Measurements from ENCODE around the gene COG7. TPM values are rescaled to one million over a fixed set of nuclear protein-coding genes. Genes with fewer than 3 reads are reported as not detected.

Gene COG7
- total and polyA plus RNA-seq, 2 of the 13 experiments (the other 11 are each of a cell fraction or from before 2014, with no cell fraction given), result 12.6 to 54.5 TPM

- TF ChIP-seq KIAA2018 (CRISPR knock-in tag; IDR thresholded peaks at IDR 0.05; ENCODE audit: borderline replicate concordance), result peak; percentile 97; the same call in 1 of the 2 replicates
- peak; percentile 83 for TF ChIP-seq RFX5 (IDR thresholded peaks at IDR 0.05; ENCODE audit: low read depth, low read length)
- TF ChIP-seq ZKSCAN1 (IDR thresholded peaks at IDR 0.05; ENCODE audit: low read length), result no peak; the same call in 1 of the 2 replicates
- TF ChIP-seq SAFB2 (CRISPR knock-in tag; IDR thresholded peaks at IDR 0.05; ENCODE audit: borderline replicate concordance, low read depth), result peak; percentile 97
- peak; percentile 84 for TF ChIP-seq GATAD2A (CRISPR knock-in tag; IDR thresholded peaks at IDR 0.05)
- TF ChIP-seq DMAP1 (CRISPR knock-in tag; IDR thresholded peaks at IDR 0.05), result peak; percentile 99
- peak; percentile 97; the same call in 1 of the 2 replicates for TF ChIP-seq ZNF276 (CRISPR knock-in tag; IDR thresholded peaks at IDR 0.05; ENCODE audit: low read depth)
- peak; percentile 90 for TF ChIP-seq ZNF550 (CRISPR knock-in tag; IDR thresholded peaks at IDR 0.05; ENCODE audit: borderline replicate concordance)
- TF ChIP-seq HINFP (CRISPR knock-in tag; IDR thresholded peaks at IDR 0.05; ENCODE audit: low read depth), result peak; percentile 82; the same call in 1 of the 2 replicates
- TF ChIP-seq TFAP4 (IDR thresholded peaks at IDR 0.05; ENCODE audit: borderline replicate concordance, low read depth), result peak; percentile 92
These were observed at the start of gene COG7 (continued) for GRCh38 chr16:23452572-23453337.

All from HepG2 (cell line).